Neural crest cell (in vitro differentiated cells): Measurements from ENCODE around the gene ZIC5. TPM values are rescaled to one million over a fixed set of nuclear protein-coding genes. Genes with fewer than 3 reads are reported as not detected.
A peak's percentile ranks its signal among the peaks of the same experiment; 100 is the strongest.

Source experiments
- DNase-seq: peaks from one replicate; pipeline ENCODE4 v3.0.0; 2021; ENCODE audit warnings: low read depth, mixed read lengths, low spot score
- H3K27ac Mint-ChIP-seq: one replicate; pipeline ENCODE4 v1.8.0; 2021; ENCODE audit warnings: mild to moderate bottlenecking, mixed read lengths; ENCODE audit not compliant: unreplicated experiment
- H3K27me3 Mint-ChIP-seq: 2 replicates; pipeline ENCODE4 v1.8.0; 2021; ENCODE audit warnings: low read depth, mild to moderate bottlenecking, mixed read lengths
- H3K36me3 Mint-ChIP-seq: 2 replicates; pipeline ENCODE4 v1.8.0; 2021; ENCODE audit warnings: low read depth, mild to moderate bottlenecking, mixed read lengths
- H3K4me1 Mint-ChIP-seq: 2 replicates; pipeline ENCODE4 v1.8.0; 2021; ENCODE audit warnings: mixed read lengths
- H3K4me3 Mint-ChIP-seq: one replicate; pipeline ENCODE4 v1.8.0; 2021; ENCODE audit warnings: mild to moderate bottlenecking, mixed read lengths
- H3K9me3 Mint-ChIP-seq: 2 replicates; pipeline ENCODE4 v1.8.0; 2021; ENCODE audit warnings: mixed read lengths
- CTCF ChIP-seq: fragments of 200-600 bp; sonication (generic); conservative IDR thresholded peaks from 2 replicates; pipeline ENCODE4 v1.5.0; 2021; ENCODE audit warnings: antibody characterized with exemption, mild to moderate bottlenecking
- total RNA-seq: library from RNA; stranded (reverse); gene quantifications from 2 replicates; pipeline ENCODE4 v1.2.1, GENCODE V29; 2021

Gene ZIC5
- total RNA-seq, 1 donor from 2014 or later, result 6.7 TPM

DNA sequence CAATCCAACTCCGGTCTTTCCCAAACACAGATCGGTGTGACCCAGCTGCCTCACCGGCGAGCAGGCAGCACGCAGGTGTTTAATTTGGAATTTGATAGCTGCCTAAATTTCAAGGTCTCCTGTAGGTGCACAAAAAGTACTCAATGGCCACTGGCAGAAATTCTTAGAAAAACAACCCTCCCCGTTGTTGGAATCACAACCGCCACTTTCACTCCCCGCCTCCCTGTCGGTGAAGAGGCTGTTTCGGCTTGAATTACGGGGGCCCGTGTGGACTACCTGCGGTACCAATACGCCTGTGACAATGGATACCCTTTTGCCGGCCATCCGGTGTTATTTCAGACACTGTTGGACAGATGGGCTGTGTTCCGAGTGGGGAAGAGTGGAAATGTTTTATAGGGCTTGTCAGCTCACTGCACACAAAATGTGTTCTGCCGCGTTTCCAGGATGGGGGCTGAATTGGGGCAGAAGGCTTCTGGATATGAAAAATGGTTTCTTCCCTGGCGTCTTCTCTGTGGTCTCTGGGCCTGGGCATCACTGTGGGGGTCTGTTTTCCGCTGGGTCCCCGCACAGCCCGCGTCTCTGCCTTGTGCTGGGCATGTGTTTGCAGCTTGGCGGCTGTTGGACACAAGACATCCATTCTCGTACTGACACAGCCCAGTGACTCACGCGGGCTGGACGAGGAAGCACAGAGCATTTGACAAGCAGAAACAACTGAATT, 45.4 kb downstream of the ZIC5 start:
- Mint-ChIP-seq H3K27me3 (peaks cover 22% of the 10 kb centered on the region), H3K27ac (no peak overlapping the region), H3K36me3 (no peaks in the 10 kb centered on the region), H3K4me1 (peaks cover 9% of the 10 kb centered on the region), H3K9me3 (peaks cover 2% of the 10 kb centered on the region), H3K4me3 (no peak overlapping the region)
- TF ChIP-seq CTCF, result no peak
- DNase-seq, result no peak

GRCh38 chr13:99923877-99924582, 47.5 kb downstream of the ZIC5 start:
- peaks cover 2% of the 10 kb centered on the region for H3K9me3 Mint-ChIP-seq
- H3K4me1 Mint-ChIP-seq, result peaks cover 5% of the 10 kb centered on the region
- peaks cover 24% of the 10 kb centered on the region for H3K27me3 Mint-ChIP-seq
- H3K4me3 Mint-ChIP-seq, result no peak overlapping the region
- H3K36me3 Mint-ChIP-seq, result no peaks in the 10 kb centered on the region
- H3K27ac Mint-ChIP-seq, result no peak overlapping the region
- no peak for DNase-seq
- no peak for TF ChIP-seq CTCF

GRCh38 chr13:99922631-99923404, 48.7 kb downstream of the ZIC5 start:
- Mint-ChIP-seq H3K27me3 (peaks cover 28% of the 10 kb centered on the region), H3K36me3 (no peaks in the 10 kb centered on the region), H3K4me3 (no peak overlapping the region), H3K27ac (no peak overlapping the region), H3K4me1 (peaks cover 5% of the 10 kb centered on the region), H3K9me3 (peaks cover 2% of the 10 kb centered on the region)
- no peak for TF ChIP-seq CTCF
- DNase-seq, result no peak

DNA sequence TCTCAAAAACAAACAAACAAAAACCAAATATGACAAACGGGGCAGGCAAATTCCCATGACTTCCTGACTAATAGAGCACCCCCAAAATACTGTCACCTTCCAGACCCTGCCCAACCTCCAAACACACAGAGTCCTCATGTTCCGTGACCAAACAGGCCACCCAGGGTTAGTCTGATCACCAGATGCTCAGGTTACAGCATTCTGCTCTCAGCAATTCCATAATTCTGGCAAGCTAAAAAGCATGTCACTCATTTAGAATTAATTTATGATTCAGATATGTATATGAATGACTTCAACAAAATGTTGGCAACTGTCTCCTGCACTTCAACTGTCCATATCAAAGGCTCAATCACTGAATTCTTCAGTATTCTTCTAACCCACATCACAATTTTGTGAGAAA, 52.4 kb downstream of the ZIC5 start:
- peaks cover 25% of the 10 kb centered on the region for H3K27me3 Mint-ChIP-seq
- H3K4me1 Mint-ChIP-seq, result peaks cover 5% of the 10 kb centered on the region
- no peak overlapping the region for H3K27ac Mint-ChIP-seq
- no peak overlapping the region for H3K4me3 Mint-ChIP-seq
- no peak for TF ChIP-seq CTCF
- peaks cover 6% of the 10 kb centered on the region for H3K9me3 Mint-ChIP-seq
- no peaks in the 10 kb centered on the region for H3K36me3 Mint-ChIP-seq
- DNase-seq, result no peak

GRCh38 chr13:99916366-99917103, 55.0 kb downstream of the ZIC5 start:
- H3K27ac Mint-ChIP-seq, result no peak overlapping the region
- peak; percentile 85 for TF ChIP-seq CTCF
- no peak overlapping the region for H3K4me3 Mint-ChIP-seq
- H3K36me3 Mint-ChIP-seq, result no peaks in the 10 kb centered on the region
- no peaks in the 10 kb centered on the region for H3K4me1 Mint-ChIP-seq
- DNase-seq, result no peak
- H3K27me3 Mint-ChIP-seq, result peaks cover 33% of the 10 kb centered on the region
- H3K9me3 Mint-ChIP-seq, result peaks cover 3% of the 10 kb centered on the region
